Activated CD4-positive, alpha-beta T cell treated with anti-CD3 and anti-CD28 coated beads for 4 hours (primary cell): Measurements from ENCODE around the gene RGS6.

Experiments
- DNase-seq, 2 donors: peaks; one replicate each; pipeline ENCODE4 v3.0.0-alpha.2; 2020

RGS6 gene

DNA sequence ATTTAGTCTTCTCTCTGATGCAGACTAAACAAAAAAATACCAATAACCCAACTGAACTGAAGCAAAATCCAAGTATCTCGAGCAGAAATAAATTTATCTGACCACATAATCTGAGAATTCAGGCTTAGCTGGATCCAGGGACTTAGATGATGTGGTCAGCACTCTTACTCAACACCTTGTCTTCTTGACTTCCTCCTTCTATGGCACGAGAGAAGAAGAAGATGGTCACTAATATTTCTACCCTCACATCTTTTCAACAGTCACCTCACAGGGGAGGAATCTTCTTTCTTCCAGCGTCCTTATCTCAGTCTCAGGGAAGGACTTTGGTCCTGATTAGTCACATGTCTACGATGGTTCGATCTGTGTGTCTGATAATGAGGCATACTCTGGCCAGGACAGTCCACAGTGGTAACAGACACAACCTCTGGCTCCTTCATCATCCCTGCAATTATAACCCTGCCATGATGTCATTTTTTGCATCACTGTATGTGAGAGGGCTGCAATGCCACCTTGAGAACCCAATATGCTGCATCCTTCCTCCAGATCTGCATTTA lies 15.8 kb downstream of the RGS6 start:
- DNase-seq, result no peak

DNA sequence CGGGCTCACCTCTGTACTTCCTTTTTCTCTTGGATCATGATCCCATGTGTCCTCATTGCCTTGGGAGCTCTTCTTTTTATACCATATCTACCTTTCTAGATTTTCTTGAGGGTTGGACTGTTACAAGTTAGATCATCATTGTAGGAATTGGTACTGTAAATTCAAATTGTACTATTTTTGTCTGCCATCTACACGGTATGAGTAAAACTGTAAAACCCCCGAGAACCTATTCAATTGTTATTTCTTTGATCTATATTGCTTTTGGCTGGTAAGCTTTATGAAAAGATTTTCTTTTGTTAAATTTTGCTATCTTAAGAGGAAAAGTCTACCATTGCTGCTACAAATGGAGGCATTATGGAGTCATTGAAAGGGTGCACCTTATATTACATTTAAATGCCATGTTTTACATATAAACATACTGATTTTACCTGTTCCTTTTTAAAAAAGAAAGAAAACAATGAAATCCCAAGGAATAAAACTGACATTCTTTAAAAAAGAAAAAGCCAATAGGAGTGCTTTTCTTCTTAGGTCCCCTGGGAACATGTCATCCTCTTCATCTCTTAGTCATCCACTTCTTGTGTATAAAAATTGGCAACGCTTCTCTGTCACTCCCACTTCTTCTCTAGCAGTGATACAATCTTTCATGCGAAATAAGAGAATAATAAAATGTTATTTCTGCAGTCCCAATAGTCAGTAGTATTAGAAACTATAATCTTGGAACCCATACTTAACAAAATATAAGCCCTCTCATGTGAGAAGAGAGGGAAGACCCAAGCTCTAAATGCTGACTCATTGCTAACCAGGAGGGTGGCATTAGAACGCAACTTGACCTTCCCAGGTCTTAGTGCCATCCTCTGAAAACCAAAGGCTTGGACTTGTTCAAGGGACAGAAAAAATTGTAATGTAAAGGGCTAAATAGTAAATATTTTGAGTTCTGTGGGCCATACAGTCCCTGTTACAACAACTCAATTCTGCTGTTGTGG lies 20.4 kb downstream of the RGS6 start:
- DNase-seq, result no peak

- no peak for DNase-seq
Observed at GRCh38 chr14:71956920-71957563, 24.8 kb downstream of the RGS6 start.

GRCh38 chr14:71959055-71959454 lies 26.8 kb downstream of the RGS6 start:
- DNase-seq, result no peak

- DNase-seq, result no peak
Observed at GRCh38 chr14:71960494-71961353, 28.5 kb downstream of the RGS6 start.

DNA sequence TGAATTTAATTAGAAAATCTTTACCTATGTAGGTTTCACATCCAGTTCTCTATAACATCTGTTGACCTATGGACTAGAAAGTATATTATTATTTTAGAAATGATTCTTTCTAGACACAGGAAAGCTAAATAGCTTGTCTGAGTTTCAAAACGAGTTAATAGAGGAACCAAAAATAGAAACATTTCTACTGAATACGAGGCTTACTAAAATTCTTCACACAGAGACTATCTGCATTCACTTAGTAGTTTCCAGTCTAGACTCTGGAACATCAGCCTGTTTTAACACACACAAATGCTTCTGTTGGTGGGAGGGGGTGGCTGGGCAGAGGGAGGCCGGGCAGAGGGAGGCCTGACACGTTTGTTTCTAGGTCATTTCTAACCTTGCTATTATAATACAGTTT lies 29.7 kb downstream of the RGS6 start:
- DNase-seq, result no peak

DNA sequence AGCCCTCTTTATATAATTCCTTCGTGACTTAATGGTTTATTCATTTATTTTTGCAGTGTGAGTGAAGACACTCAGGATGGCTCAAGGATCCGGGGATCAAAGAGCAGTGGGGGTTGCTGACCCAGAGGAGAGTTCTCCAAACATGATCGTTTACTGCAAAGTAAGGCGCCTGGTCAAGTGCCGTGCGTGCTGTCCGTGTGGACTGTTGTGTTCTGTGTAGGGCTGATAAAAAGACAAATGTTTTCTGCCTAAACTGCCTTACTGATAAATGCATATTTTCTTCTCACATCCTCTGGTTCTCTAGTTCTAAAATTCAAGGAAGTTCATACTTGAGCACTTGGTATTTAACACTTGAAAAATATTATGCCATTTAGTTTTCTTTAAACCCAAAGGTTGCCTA lies 32.5 kb downstream of the RGS6 start:
- DNase-seq, result no peak

GRCh38 chr14:71966528-71966927 lies 34.3 kb downstream of the RGS6 start:
- no peak for DNase-seq

DNA sequence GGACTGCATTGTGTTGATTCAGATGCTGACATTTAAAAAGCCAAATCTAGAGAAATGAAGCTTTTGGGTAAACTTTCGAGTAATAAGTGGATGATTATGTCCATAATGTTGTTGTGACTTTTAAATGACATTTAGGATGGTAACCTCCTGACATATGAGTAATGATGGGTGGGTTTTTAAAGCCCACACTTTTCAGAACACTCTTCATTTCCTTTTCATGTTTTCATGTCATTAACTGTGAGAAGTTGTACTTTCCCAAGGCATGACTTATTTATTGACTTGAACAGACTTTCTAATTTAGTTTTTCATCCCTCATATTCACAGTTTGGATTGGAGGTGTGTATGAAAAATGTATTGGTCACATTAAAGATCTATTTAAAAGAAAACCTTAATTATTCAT lies 35.5 kb downstream of the RGS6 start:
- DNase-seq, result no peak

DNA sequence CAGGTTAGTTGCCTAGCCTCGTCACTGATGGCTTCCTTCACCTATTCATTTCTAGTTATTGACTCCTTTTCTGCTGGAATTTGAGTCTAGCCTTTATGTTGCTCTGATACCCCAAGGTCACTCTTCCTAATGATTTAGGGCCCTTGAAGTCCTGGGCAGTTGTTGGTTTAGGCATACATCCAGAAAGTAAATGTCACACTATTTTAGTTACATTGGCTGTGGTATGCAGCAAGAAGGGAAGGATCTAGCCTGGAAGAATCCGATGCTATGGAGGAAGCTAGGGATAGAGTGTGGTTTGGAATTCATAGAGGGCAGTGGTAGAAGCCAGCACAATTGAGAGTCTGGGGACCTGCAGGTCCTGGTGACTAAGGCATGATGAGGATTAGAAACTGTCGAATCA lies 38.0 kb downstream of the RGS6 start:
- DNase-seq, result no peak

DNA sequence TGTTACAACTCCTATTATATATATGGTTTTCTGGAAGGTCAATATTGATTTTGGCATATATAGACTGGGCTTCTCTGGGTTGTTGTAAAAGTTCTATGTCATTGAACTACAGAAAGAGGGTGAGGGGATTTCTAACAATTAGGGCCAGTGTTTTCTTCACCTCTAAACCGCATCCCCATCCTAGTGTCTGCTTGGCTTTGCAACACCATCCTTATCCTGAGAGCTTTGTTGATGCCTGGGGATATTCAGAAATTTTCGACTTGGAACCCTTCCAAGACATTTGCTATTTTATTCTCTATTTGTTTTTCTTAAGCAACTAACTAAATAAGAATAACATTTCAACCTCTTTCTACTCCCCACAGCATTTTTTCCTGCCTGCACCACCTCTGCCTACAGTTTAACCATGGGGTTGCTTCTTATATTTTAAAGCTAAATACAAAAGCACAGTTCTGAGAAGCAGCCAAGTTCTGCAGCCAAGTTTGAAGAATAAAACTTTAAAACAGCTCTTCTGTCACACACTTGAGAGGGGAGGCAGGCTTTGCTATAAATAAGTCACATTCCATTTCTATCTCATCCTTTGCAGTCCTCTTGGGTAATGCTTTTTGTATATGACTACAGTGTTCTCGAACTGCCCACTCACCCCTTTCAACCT lies 53.4 kb downstream of the RGS6 start:
- no peak for DNase-seq

DNA sequence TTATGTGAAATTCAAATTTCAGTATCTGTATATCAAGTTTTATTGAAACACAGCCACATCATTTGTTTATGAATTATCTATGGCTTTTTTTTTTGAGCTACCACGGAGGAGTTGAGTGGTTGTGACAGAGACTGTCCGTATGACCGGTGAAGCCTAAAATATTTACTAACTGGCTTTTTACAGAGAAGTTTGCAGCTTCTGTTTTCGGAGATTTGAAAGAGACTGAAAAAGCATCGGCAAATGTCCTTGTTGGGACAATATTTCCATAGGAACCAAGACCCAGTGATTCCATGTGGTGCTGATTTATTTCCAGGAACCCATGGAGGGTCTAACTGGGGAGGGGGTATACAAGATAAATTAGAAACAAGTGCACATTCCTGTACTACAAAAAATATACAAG lies 56.2 kb downstream of the RGS6 start:
- DNase-seq, result no peak

DNA sequence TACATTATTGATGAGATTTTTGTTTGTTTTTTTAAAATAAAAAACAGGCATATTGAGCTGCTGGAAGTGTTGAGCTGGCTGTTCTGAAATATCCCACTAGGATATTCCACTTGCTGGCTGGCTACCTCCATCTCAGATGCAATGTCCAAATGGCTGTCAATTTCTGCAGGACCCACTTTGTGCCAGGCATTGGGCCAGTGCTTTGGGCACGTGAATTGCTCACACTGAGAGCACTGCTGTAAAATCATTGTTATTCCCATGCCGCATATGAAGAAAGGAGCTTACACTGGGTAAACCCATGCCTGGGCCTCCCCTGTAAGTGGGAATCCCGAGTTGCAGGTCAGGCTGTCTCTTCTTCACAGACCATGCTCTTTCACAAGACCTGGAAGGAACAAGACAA lies 56.7 kb downstream of the RGS6 start:
- DNase-seq, result no peak

DNA sequence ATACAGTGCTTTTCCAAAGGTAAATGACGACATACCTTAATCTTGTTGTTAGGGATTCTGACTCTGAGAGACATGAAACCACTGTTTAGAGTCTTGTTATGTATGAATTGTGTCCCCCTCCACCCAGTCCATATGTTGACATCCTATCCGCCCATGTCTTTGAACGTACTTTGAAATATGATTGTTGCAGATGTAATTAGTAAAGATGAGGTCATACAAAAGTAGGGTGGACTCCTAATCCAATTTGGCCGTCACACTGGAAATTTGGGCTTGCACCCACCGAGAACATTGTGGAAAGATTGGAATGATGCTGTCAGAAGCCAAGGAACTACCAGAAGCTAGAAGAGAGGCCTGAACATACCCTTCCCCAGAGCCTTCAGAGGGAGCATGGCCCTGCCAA lies 62.2 kb downstream of the RGS6 start:
- DNase-seq, result no peak

DNA sequence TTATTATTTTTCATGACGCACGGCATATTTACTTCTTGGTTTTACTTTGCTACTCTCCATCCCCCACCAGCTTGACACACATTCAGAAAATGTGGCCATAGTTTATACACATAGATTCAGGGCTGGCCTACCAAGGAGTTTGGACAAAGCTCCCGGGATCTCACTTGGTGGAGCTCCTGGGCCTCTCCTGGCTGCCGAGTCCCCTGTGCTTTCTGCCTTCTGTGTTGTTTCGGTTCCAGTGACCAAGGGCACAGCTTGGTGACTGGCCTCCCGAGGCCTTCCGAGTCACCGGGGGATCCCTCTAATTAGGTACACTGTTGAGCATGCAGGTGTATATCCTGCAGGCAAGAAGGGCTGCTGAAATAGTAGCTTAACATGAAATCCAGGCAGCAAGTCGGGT lies 63.5 kb downstream of the RGS6 start:
- DNase-seq, result no peak

DNA sequence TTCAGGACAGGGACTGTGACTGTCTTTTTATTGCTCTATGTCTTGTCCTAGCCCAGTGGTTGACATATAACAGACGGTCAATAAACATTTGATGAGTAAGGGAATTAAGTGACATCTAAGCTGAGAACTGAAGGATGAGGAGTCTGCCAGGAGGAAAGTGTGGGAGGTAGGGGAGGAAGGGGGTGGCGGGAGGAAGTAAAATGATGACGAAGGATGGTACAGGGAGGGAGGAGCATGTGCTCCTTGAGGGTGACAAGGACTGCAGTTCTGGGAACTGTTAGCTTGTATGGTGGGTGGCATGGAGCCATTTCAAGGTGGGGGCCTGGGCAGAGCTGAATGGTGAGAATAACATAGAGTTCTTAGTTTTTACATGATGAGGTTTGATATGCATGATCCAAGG lies 64.4 kb downstream of the RGS6 start:
- DNase-seq, result no peak

DNA sequence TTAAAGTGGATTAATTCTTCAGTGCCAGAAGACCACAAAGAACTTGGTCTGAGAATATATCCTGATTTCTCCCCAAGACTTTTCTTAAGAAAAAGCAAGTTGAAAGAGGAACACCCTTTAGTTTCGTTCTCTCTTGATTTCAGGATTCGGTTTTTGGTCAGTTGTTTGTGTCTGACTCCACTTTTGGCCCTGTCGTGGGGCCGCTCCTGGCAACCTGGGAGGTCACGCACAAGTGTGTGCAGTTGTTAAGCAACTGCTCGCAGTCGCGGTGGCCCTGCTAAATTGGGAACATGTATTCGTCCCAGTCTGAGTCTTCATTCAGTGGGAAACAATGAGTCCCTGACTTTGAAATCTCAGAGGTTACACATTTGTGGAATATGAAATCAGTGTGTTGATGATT lies 68.7 kb downstream of the RGS6 start:
- no peak for DNase-seq

DNA sequence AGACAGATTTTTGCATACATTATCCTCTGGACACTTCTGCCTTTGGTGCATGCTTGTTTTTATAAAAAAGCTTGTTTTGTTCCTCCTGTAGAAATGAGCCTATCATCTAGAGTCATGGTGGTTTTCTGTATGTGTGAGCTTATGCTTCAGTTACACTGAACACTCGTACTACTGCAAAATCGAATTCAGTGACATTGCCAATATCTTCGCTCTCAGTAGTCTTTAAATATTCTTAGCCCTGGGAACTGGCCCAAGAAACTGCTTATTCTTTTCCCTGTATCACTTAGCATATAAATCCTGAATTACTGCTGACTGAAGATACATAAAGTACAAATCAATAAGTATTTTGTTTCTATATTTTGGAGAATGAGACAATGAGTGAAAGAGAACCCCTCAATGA lies 70.5 kb downstream of the RGS6 start:
- DNase-seq, result no peak

DNA sequence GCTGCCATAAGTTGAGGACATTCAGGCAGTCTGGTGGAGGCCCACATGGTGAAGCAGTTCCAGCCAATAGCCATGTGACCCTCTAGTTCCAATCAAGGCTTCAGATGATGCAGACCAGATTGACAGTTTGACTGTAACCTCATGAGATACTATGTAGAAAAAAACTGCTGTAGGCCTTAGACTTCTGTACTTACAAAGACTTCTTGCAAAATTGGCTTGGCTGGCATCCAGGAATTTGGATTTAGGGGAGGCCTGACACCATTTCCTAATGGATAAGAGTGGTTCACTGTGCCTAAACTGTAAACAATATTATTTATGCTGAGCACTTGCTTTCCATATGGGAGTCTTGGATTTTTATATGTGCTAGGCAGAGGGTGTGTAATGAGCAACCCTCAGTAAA lies 76.4 kb downstream of the RGS6 start:
- no peak for DNase-seq

DNA sequence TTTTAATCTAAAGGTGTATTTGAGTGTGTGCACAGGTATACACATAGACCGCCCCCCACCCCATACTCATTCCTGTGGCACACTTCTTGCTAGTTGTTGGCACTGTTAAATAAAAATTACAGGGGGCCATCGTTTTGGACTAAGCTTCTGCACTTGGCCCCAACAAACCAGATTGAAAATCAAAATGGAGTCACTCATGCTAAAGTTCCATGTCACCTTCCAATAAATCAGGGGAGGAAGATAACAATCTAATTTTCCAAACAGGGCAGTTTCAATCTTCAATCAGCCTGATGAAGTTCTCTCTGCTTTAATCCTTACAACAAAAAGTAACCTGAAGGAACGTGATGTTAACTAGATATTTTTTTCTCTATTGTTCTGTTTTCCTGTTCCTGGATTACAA lies 78.2 kb downstream of the RGS6 start:
- no peak for DNase-seq

DNA sequence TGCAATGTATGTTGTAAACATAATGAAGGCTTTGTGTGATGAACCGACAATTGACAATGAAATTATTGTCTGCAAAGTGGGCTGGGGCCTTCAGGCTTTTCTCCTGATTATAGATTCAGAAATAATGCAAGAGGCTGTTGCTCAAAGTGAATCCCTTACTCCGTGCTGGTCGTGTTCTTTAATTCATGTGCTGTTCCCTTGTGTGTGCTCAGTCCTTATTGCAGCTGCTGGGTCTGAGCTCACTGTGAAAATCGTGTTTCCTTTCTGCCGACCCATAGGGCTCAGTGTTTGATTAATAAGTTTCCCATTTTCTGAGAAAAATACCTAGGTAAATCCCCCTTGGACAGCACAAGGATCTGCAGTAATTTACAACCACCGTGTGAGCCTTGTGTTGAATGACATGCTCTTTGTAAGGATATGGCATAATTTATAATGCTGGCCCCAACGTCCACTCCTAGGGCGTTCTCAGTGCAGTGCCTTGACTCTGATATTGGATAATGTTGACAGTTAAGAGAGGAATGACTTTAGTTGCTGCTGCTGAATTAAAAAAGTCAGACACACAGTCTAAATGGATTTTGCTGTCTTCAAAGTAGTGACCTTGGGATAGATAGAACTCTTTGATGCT lies 81.6 kb downstream of the RGS6 start:
- no peak for DNase-seq

GRCh38 chr14:72014486-72014885 lies 82.3 kb downstream of the RGS6 start:
- DNase-seq, result no peak
